ENCODE measurements around the gene ASB6.
"Not testable (repeated sequence)": the region's sequence is repeated elsewhere in the genome, so short reads cannot be mapped to it uniquely, and the experiment has no call there.

Gene ASB6

DNA sequence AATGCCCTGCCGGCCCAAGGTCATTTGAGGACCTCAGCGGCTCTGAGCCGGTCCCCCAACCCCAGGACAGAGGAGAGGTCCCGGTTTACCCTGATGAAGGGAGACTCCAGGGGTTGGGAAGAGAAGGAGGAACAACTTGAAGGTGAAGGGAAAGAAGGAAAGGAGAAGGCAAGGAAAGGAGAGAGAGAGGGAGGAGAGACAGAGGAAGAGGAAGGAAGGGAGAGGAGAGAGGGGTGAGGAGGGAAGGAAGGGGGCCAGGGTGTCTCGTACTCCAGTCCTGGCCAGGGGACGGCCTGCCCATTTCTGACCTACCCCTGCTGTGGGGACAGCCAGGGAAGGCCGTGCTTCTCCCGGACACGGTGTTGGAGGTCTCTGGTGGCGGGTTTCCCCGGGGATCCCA is 25.4 kb upstream of the ASB6 start:
- no peak for DNase-seq (ENCODE audit: low read depth)

DNA sequence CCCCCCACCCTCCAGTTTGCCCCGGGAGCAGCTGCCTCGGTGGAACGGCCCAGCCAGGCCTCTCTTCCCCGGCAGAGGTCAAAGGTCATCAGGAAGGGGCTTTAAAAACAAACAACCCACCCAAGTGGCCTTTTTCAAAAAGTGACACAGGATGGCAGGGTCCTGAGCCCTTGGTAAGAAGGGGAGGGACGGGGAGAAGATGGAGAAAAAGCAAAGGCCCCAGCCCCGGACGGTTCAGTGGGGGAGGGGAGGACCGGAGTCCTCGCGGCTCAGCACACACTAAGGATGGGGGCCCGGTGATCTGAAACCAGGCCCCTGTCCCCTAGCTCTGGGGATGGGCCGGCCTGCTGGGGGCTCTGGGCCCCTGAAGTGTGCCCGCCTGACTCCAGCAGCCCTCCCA is 24.6 kb upstream of the ASB6 start:
- DNase-seq (ENCODE audit: low read depth), result no peak

DNA sequence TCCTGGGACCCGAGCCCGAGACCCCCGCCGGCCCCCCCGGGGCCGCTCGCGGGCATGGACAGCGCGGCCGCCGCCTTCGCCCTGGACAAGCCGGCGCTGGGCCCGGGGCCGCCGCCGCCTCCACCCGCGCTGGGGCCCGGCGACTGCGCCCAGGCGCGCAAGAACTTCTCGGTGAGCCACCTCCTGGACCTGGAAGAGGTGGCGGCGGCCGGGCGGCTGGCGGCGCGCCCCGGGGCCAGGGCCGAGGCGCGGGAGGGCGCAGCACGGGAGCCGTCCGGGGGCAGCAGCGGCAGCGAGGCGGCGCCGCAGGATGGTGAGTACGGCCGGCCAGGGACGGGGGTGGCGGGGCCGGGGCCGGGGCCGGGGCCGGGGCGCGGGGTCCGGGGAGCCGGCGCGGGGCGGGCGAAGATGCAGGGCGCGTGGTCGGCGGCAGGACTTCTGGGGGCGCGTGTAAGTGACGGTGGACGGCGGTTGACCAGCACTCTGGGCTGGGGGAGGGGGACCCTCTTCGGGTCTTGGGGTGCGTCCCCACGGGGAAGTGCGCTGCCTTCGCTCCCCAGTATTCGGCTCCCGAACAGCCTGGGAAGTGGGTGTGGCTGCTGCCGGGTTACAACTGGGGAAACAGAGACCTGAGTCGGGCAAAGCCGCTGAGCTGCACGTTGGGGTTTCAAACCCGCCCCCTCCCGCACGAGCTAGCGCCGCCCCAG is 24.0 kb upstream of the ASB6 start:
- DNase-seq (ENCODE audit: low read depth), result no peak

DNA sequence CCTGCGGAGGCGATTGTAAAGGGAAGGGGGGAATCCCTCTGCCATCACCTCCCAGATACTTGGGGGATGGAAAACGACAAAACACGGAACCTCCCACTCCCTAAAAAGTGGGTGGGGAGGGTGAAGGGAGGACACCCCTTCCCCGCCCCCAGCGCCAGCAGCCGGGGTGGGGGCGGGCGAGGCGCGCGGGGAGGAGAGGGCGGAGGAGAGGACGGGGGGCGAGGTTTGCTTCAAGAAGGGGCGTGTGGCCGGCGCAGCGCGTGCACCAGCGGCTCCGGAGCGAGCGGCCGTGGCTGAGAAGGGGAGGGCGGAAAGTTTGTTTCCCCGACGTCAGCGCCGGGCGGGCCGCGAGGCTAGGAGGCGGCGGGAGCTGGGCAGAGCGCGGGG is 23.4 kb upstream of the ASB6 start, which contains the start of gene PRRX2:
Gene PRRX2 (plus strand): TSS at position 259 of the 387 bp plus-strand sequence. CDS start 221 bp downstream, outside the sequence.
- DNase-seq (ENCODE audit: low read depth), result peak; percentile 56

DNA sequence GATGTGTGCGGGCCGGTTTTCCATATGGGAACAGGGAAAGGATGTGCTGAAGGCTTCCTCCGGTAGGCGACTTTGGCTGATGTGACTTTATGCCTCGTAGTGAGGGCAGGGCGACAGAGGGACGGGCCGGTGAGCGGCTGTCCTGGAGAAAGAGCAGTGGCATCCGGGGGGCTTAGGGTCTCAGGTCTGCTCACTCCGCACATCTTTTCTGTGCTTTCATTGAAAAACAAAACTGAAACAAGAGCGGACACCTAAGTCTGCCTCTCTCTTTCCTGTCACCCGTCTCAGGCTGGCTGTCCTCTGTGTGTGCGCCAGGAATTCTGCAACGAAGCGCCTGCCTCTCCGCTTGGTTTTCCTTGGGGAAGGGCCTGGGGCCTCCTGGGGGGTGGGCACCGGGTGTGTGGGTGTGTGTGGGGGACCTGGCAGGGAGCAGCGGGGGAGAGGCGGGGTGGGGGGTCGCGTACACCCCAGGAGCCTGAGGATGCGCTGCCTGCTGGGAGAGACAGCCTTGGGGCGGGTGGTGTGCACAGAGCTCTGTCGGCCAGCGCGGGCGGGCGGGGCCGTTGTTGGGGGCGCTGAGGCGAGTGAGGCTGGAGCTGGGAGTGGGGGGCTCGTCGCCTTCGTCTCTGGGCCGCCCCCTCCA is 22.9 kb upstream of the ASB6 start:
- DNase-seq (ENCODE audit: low read depth), result no peak

DNA sequence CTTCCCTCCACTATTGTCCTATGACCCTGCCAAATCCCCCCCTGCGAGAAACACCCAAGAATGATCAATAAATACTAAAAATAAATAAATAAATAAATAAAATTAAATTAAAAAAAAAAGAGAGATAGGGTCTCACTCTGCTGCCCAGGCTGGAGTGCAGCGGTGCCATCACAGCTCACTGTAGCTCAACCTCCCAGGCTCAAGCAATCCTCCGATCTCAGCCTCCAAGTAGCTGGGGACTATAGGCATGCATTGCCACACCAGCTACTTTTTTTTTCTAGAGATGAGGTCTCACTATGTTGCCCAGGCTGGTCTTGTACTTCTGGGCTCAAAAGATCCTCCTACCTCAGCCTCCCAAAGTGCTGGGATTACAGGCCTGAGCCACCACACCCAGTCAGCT is 20.3 kb upstream of the ASB6 start:
- DNase-seq (ENCODE audit: low read depth), result not testable (repeated sequence)

DNA sequence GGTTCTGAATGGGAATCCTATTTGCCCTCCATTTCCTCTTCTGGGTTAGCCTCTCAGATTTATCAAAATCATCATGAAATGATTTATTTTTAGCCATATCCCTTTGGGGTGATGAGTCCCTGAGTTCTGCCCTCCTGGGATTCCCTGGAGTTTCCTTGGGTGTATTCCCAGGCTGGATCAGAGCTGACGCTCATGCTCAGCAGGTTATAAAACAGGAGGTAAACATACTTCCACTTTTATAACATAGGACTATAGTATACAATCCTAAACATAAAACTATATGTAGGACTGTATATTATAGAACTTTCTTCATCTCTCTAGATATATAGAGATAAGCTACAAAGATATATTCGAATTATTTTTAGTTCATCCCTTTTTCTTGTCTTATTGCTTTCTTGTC is 19.1 kb upstream of the ASB6 start:
- DNase-seq (ENCODE audit: low read depth), result no peak

DNA sequence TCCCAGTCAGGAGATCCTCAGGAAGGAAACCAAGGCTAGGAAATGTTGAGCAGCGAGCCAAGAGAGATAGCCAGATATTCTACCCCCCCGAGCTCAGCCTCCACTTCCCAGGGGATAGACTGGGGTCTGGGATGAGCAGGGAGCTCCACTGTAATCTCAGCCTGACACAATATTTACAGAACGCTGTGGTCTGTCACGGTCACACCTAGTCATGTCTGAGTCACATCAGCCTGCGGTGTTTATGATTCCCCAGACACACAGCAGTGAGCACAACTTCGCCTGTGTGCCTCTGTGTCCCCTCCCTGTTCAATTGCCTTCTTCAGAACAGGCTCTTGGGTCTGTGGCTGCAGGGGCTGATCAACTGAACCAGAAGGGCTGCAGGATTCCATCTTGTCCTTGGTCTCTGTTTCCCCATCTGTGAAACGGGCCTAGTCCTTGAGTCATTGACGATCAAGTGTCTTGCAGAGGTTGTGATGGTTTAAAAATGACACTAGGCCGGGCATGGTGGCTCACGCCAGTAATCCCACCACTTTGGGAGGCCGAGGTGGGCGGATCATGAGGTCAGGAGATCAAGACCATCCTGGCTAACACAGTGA is 14.9 kb upstream of the ASB6 start:
- peak; percentile 38 for DNase-seq (ENCODE audit: low read depth)

DNA sequence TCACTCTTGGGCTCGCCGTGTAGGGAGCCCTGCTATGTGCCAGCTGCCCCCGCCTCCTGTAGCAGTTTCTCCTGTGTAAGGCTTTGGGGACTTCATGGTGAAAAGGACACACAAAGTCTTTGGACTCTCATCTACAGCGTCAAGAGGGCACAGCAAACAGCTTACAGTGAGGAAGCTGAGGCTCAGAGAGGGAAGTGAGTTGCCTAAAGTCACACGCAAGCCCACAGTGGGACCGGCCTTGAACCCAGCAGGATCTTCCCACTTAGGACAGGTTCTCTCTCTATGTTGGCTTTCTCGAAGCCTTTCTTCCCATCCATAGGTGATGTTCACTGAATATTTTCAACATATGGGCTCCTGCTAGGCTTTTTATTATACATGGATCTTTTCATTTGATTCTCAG is 13.7 kb upstream of the ASB6 start:
- no peak for DNase-seq (ENCODE audit: low read depth)

DNA sequence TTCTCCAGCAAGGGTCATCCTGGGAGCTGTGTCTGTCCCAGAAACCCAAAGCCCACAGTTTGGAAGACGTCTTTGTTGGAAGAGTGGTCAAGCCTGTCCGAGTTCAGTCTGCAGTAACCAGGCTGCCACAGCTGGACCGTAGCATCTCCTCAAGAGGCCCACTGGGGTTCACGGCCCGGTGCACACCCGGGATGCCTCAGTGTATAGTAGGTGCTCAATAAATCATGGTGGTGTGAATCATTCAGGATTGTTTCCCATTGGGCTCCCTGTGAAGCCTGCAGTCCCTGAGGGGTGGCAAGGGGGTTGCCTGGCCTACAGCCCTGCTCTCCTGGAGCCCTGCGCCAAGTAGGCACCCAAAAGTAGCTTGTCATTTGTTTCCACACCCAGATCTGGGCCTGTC is 13.2 kb upstream of the ASB6 start:
- DNase-seq (ENCODE audit: low read depth), result no peak

DNA sequence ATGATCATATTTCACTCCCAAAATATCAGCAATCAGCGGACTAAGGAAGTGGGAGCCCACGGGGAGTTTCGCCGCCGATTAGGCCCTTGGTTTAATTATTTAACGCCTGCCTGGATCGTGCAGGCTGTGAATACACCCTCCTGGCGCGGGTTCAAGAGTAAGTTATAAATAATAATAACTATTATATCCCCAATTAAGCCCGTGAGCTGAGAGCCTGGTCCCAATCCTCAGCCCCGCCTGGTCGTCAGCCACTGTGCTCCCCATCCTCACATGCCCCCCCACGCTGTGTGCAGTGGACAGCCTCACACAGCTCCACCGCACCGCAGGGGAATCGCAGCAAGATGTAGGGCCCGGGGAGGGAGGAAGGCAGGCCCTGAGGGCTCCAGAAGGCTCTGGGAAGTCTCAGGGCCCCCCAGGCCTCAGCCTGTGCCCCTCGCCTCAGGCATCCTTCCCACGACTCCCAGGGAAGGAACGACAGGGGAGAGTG is 12.6 kb upstream of the ASB6 start:
- no peak for DNase-seq (ENCODE audit: low read depth)

DNA sequence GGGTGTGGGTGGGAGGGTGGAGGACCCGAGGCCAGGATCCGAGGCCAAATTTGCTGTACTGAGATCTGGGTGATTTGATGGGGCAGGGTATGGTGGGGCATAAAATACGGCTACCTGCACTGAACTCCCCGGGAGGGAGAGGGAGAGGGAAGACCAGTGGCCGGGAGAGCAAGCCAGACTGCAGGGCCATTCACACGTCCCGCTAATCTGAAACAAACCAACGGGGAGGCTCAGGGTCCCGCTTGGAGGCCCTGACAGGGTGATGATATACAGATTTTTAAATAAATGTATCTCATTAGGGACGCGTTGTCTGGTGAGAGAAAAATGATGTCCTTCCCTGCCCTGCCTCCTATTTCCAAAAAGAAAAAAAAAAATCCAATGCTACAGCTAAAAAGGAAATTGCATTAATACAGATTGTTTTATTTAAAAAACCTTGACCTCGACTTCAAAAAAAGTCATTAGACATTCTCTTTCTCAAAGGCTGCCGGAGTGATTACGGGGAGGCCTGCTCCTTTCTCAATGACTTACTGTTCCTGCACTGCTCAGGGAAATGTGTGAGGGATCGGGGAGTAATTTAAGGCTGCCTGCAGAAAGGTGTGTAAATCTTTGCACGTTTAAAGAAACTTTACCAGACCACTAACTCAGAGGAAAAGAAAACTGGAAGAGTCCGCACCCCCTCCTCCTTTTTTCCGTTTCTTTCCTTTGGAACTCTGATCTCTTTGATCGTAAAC is 12.0 kb upstream of the ASB6 start:
- DNase-seq (ENCODE audit: low read depth), result no peak

DNA sequence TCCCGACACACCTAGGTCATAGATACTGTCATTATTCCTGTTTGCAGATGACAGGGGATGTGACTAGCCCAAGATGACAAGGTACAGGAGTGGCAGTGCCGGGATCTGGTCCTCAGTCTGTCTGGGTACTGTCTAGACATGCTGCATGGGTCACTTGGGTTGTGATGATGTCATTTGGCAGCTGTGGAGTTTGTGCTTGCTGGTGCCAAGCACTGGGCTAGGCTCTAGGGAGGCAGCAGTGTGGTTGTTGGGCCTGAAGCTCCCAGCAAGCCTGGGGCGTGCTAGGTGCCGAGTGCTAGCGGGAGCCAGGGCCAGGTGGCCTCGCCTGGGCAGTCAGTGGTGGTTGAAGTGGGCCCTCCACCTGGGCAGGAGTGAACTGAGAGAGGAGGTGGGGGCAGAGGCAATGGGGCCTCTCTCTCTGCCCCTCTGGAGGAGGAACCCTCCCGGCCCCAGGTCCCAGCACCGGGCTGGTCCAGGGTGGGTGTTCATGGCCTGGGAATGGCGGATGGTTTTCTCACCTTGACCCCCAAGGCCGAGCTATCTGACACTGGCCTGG is 8.8 kb upstream of the ASB6 start:
- DNase-seq (ENCODE audit: low read depth), result no peak

DNA sequence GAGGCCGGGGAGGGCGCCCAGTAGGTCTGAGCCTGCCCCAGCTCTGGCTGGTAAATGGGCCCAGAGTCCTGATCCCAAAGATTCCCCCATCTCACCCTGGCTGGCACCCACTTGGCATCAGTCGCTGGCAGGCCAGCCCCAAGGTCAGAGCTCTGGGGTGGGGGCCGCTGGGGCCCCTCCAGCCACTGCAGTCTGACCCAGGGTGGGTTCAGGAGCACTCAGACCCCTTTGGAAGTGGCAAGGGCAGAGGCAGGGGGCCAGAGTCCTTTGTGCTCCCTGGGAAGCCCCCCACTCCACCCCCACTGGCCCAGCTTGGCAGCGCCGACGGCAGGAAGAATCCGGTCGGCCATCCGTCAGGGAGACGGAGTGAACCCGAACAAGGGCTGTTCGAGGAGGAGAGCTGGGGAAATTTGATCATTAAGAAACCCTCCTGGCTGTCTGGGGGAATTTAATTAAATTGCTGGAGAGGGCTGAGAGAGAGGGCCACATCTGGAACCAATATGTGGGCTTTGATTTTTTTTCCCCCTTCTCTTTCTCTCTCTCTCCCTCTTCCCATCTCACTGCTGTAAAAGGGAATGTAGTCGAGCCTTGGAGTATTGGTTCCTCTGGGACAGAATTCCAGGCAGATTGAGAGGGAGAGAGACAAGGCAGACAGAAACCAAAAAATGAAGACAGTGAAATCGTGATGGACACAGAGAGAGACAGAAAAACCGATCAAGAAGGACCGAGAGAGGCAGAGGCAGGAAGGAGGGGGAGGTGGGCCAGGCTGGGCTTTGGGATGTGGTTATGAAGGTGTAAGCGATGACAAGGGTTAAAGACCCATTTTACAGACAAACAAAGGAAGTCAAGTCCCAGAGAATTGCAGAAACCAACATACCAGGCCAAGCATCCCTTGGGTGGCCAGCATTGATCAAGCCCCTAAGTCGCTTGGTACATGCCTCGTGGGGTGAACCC is 8.1 kb upstream of the ASB6 start:
- no peak for DNase-seq (ENCODE audit: low read depth)

DNA sequence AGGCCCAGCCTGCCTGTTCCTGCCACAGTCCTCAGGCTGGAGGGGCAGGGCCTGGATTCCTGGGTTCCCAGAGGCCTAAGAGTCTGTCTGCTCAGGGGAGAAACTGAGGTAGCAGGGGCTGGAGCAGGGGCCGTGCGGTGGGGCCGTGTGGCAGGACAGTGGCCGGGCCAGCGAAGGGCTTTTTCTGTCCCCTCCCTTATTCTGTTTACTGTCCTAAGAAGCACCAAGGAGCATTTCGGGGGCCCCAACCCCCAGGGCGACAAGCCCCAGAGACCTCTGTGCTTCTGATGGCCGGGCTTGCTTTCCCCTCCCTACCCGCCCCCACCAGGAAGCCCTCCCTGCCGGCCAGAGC is 6.8 kb upstream of the ASB6 start:
- DNase-seq (ENCODE audit: low read depth), result no peak

DNA sequence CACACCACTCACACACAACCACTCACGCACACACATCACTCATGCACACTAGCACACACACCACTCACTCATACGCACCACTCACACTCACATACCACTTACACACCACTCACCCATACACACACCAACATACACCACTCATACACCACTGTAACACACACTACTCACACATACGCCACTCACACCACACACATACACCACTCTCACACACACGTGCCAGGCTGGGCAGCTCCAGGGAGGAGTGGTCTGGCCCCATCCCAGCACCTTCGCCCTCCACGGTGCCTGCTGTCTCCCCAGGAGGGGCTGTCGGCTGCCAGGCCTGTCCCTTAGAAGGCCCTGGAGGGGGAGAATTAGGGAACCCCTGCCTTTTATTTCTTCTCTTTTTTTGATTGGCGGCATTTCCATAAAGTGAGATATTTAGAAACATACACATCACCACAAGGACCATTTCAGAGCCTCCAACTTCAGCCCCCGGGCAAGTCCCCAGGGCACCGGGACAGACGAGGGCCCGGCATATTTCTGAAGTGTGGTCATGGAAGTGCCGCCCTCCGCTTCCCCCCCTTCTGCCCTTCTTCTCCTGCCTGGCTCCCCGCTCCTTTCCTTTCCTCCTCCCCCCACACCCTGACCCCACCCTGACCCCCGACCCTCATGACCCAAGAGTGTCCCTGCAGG is 6.3 kb upstream of the ASB6 start:
- DNase-seq (ENCODE audit: low read depth), result no peak

DNA sequence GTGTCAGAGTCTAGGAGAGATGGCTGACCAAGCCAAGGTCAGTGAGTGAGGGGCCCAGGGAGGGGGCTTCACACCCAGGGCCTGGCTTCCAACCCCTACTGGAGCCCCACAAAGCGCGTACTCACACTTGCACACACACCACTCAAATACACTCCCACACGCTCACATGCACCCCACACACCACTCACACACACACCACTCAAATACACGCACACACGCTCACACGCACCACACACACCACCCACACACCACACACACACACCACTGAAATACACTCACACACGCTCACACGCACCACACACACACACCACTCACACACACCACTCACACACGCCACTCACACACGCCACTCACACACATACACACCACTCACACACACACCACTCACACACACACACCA is 5.7 kb upstream of the ASB6 start:
- no peak for DNase-seq (ENCODE audit: low read depth)

DNA sequence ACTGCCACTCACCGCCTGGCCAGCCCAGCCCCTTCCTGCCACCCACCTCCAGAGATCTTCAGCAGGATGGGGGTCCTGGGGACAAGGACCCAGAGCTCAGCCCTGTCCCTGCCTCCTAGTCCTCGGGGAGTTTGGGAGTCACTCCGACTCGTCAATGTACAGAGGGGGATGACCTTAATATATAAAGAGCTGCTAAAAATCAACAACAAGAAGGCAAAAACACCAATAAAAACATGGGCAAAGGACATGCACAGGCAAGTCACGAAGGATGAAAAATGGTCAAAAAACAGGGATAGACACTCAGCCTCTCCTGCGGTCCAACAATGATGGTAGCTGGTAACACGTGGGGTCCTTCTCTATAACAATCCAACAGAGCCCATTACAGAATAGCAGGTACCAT is 4.7 kb upstream of the ASB6 start:
- no peak for DNase-seq (ENCODE audit: low read depth)

DNA sequence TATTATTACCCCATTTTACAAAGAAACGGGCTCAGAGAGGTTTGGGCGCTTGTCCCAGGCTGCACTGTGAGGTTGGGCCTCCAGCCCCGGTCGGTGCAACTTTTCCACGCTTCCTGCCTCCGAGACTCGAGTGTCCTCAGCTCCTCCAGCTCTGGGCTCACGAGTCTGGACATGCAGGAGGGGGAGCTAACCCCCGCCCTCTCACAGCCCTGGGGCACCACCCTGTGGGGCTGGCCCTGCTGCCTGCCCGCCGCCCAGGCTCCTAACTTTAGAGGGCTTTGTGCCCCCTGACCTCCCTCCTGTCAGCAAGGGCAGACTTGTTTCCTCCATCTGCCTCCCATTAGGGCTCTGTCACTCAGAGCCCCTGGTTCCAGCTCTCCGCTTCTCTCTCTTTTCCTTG is 4.3 kb upstream of the ASB6 start:
- DNase-seq (ENCODE audit: low read depth), result no peak

DNA sequence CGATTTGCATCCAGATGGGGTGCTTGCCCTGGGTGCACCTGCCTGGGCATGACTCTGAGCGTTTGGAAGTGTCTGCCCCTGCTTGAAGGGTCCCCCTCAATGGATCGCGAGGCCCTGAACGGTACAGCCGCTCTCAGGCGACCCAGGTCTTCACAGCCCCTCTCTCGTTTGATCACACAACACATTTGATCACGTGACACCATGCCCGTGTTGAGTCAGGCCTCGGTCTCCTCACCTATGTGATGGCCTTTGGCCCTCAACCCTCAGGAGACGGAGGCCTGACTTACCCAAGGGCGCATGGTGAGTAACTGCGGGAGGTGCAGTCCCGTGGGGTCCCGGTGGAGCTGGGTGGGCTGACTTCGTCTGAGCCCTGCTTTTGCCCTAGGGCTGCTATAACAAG is 3.0 kb upstream of the ASB6 start:
- no peak for DNase-seq (ENCODE audit: low read depth)

DNA sequence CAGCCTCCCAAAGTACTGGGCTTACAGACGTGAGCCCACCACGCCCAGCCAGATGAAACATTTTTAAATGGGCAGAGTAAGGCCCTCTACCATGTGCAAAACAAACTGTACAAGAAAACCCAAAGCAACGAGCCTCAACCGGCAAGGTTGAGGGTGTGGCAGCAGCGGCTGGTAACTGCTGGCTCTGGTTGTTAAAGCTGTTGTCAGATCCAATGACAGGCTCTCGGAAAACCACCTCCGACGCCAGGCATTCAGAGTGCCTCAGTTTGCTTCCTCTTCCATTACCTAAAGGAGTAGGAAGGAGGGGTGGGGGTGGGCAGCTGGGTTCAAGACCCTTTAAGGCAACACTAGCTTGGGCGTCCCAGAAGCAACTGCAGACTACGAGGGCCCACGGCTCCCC is 2.4 kb upstream of the ASB6 start:
- DNase-seq (ENCODE audit: low read depth), result no peak
